SK-N-SH treated with all-trans-retinoic acid at 6 μM for 48 hours (cell line): ENCODE data around the gene GON7.
"Not testable (repeated sequence)": the region's sequence is repeated elsewhere in the genome, so short reads cannot be mapped to it uniquely, and the experiment has no call there.

ENCODE experiments used
- CREB5 ChIP-seq: fragments of 250-450 bp; sonication (Bioruptor Pico); IDR thresholded peaks from 2 replicates; pipeline ENCODE4 v1.5.1; 2020; ENCODE audit warnings: low read depth, mild to moderate bottlenecking, moderate library complexity
- PATZ1 ChIP-seq: fragments of 250-450 bp; sonication (Bioruptor Pico); IDR thresholded peaks from 2 replicates; pipeline ENCODE4 v1.8.0; 2020; ENCODE audit warnings: mild to moderate bottlenecking, moderate library complexity, borderline replicate concordance
- ZFP30 ChIP-seq: fragments of 450-650 bp; formaldehyde crosslinking; IDR thresholded peaks from 2 replicates; pipeline ENCODE4 v1.5.0; 2022; ENCODE audit warnings: mild to moderate bottlenecking, moderate library complexity
- ZNF565 ChIP-seq: fragments of 450-650 bp; formaldehyde crosslinking; conservative IDR thresholded peaks from 2 replicates; pipeline ENCODE4 v1.5.0; 2020; ENCODE audit warnings: low read depth, mild to moderate bottlenecking, moderate library complexity

GRCh38 chr14:93233078-93233477, 26.2 kb upstream of the GON7 start:
- TF ChIP-seq ZFP30 (CRISPR knock-in tag); ZNF565; PATZ1; CREB5 (CRISPR knock-in tag): not testable (repeated sequence)
